HG02571 (cell line): ENCODE results near the gene NTRK2.

Experiments used
- ATAC-seq: cut with Tn5 transposase; IDR thresholded peaks from one replicate; pipeline ENCODE4 v1.9.1; 2021; ENCODE audit warnings: mild to moderate bottlenecking, moderate library complexity; ENCODE audit not compliant: unreplicated experiment

Gene NTRK2

GRCh38 chr9:84778570-84778969 is 109.0 kb downstream of the NTRK2 start:
- ATAC-seq: no peak

- no peak for ATAC-seq
These were observed 110.4 kb downstream of the NTRK2 start for GRCh38 chr9:84779883-84780282.

- ATAC-seq: no peak
These were observed 110.9 kb downstream of the NTRK2 start for GRCh38 chr9:84780385-84780784.

- ATAC-seq: no peak
These were observed 111.9 kb downstream of the NTRK2 start for GRCh38 chr9:84781458-84781857.

- no peak for ATAC-seq
These were observed 112.7 kb downstream of the NTRK2 start for GRCh38 chr9:84781931-84782866.

- ATAC-seq: no peak
These were observed 116.4 kb downstream of the NTRK2 start for GRCh38 chr9:84785792-84786547.

- ATAC-seq: no peak
These were observed 119.4 kb downstream of the NTRK2 start for GRCh38 chr9:84788803-84789462.

GRCh38 chr9:84789463-84789830 is 119.9 kb downstream of the NTRK2 start:
- no peak for ATAC-seq

GRCh38 chr9:84791643-84792042 is 122.1 kb downstream of the NTRK2 start:
- ATAC-seq: no peak

- ATAC-seq: no peak
These were observed 123.7 kb downstream of the NTRK2 start for GRCh38 chr9:84793251-84793650.

- no peak for ATAC-seq
These were observed 125.6 kb downstream of the NTRK2 start for GRCh38 chr9:84794981-84795637.

- no peak for ATAC-seq
These were observed 126.9 kb downstream of the NTRK2 start for GRCh38 chr9:84796404-84796803.

- no peak for ATAC-seq
These were observed 129.7 kb downstream of the NTRK2 start for GRCh38 chr9:84799251-84799650.

GRCh38 chr9:84804951-84805694 is 135.6 kb downstream of the NTRK2 start:
- no peak for ATAC-seq

- ATAC-seq: no peak
These were observed 137.9 kb downstream of the NTRK2 start for GRCh38 chr9:84807431-84807830.

GRCh38 chr9:84807870-84808390 is 138.4 kb downstream of the NTRK2 start:
- ATAC-seq: no peak

GRCh38 chr9:84808416-84808815 is 138.9 kb downstream of the NTRK2 start:
- no peak for ATAC-seq

- ATAC-seq: no peak
These were observed 141.7 kb downstream of the NTRK2 start for GRCh38 chr9:84811072-84811750.

- ATAC-seq: no peak
These were observed 142.2 kb downstream of the NTRK2 start for GRCh38 chr9:84811751-84812074.

GRCh38 chr9:84812355-84812754 is 142.8 kb downstream of the NTRK2 start:
- ATAC-seq: no peak
